Activated CD8-positive, alpha-beta memory T cell treated with anti-CD3 and anti-CD28 coated beads, Interleukin-2, amount 50 U/mL, for 24 hours (primary cell): ENCODE results near the gene DLGAP1.
A peak's percentile ranks its signal among the peaks of the same experiment; 100 is the strongest.

Experiments used
- DNase-seq: peaks from one replicate; pipeline ENCODE4 v3.0.0-alpha.2; 2020; ENCODE audit errors: extremely low read depth

Gene DLGAP1

DNA sequence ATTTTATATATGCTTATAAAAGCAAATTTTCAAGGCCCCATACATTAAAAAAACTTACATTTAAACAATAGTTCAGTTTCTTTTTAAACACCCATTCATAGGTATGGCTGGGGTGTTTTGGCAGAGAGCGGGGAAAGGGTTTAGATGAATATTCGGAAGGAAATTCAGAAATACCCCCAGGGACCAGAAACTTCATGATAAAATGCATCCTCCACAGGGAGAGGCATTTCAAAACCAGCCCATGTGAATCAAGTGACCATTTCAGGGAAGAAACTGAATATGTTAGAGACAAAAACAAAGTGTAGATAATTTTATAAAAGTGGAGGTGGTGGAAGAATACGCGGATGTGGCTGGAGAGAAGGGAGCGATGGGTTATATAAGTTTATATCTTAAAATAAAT, 678.0 kb downstream of the DLGAP1 start:
- no peak for DNase-seq

DNA sequence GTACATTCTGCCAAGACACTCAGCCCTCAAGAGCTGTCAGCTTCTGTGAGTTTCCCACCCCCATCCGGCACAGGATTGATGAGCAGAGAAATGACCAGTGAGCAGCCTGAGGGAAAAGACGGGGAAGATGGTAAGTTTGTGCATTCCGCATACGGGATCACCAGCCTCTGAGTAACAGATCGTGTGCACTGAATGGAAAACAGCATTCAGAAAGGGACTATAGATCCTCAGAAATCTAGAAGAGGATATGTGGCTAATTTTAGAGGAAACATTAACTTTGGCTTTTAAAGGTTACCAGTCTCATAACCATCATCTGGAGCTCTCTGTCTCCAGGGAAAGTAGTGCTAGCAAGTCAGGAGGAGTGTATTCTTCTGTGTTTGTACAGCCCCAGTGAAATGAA, 679.1 kb downstream of the DLGAP1 start:
- DNase-seq = no peak

DNA sequence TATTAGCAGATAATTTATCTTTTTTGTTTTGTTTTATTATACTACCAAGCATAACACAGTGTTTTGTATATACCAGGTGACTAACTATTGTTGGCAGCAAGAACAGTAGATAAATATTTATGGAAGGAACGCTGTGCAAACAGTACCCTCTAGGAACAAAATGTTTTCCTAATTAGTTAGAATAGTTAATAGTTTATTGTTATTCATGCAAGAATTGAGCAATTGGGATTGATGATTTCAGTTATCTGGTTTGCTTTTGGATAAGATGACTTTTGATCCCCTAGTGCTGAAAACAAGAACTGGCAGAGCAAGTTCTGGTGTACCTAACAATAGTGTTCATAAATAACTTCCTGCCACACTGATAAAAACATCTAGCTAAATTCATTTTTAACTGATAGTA, 681.8 kb downstream of the DLGAP1 start:
- DNase-seq = no peak

DNA sequence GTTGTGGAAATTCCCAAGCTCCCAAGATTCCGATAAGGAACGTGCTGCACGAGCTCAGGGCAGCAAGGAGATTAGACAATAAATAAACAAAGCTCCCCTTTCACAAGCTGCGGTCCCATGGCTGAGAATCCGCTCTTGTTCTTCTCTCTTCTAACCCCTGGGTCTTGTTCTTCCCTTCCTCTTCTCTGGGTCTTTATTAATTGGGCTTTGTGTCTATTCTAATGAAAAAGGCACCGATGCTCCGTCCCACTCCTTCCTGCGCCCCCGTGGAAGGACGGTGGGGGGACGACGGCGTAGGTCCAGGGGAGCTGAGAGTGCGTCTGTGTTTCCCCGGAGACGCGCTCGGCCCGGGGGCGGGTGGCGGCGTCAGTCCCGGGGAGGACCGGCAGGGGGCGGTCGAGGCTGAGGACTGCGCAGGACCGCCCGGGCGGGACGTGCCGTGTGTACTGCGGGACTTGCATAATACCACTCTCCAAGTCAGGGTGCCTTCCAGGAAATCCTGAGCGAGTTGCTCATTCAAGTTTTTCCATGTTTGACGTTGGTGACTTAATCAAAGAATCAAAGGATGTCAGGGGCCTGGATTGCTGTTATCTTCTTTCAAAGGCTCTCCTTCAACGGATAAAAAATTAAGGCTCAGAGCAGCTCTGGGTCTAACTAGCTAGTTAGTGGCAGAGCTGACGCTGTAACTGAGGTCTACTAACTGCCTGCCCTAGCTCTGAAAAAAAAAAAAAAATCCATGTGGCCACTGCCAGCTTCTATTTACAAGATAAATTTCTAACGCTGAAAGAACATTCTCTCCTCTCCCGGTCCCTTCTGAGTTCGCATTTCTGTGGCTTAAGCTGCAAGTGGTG, 683.8 kb downstream of the DLGAP1 start:
- peak; percentile 27 for DNase-seq

DNA sequence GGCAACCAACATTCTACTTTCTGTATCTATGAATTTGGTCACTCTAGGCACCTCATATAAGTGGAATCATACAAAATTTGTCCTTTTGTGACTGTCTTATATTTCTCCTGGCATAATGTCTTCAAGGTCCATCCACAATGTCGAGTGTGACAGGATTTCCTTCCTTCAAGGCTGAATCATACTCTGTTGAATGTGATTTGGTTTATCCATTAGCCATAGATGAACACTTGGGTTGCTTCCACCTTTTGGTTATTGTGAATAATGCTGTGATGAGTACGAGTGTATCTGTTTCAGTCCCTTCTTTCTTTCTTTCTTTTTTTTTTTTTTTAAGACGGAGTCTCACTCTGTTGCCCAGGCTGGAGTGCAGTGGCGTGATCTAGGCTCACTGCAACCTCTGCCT, 693.8 kb downstream of the DLGAP1 start:
- no peak for DNase-seq

DNA sequence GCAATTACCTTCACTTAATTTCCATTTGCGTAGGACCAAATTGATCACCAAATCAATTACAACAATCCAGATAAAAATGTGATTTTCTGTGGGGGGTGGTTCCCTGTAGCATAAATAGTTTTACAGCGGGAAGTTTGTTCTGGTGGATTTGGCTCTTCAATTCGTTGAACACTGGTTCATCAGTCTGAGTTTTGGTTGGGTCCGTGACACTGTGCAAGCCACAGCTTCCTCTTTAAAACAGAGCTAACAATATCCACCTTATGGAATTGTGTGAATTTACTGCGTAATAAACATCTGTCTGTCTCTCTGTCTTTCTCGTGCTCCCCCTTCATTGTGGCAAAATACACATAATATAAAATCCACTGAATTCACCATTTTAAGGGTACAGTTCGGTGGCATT, 694.4 kb downstream of the DLGAP1 start:
- no peak for DNase-seq

DNA sequence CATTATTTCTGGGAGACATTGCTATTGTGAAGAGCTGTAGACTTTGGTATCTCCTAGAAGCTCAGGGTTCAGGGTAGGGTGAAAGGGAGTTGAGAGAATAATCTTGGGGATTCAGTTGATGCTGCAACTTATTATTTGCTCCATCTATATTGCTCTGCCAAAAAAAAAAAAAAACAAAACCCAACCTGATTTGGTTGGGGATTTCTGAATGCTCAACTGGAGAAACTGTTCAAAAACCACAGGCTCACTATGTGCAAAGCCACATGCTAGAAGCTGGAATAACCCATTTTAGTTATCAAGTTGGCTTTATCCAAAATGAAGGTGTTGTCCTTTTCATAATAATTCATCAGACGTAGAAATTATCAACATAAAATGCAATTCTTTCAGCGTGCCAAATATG, 696.0 kb downstream of the DLGAP1 start:
- no peak for DNase-seq

DNA sequence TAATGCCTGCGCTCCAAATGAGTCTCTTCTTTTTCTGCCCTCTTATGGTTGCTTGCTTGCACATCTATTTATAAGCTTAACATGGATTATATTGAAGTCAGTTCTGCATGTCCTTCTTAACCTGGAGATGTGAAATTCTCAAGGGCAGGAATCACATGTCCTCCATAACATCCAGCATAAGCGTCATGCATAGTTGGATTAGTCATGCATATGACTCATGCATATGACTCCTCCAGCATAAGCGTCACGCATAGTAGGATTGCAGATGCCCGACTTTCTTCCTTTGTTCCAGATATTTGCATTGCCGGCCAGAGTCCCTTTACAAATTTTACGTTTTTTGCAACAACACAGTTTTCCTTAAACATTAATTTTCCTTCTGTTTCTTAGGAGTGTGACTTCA, 696.6 kb downstream of the DLGAP1 start:
- DNase-seq = no peak

DNA sequence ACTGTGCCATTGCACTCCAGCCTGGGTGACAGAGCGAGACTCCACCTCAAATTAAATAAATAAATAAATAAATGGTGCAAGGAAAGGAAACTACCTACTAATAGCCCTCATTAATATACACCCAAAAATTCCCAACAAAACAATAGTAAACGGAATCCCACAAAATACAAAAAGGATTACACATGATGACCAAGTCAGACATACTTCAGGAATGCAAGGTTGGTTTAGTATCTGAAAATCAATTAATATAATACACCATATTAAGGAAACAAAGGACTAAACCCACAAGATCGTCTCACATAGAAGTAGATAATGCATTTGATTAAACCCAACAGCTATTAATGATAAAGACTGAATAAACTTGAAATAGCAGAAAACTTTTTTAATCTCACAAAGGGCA, 697.7 kb downstream of the DLGAP1 start:
- no peak for DNase-seq

DNA sequence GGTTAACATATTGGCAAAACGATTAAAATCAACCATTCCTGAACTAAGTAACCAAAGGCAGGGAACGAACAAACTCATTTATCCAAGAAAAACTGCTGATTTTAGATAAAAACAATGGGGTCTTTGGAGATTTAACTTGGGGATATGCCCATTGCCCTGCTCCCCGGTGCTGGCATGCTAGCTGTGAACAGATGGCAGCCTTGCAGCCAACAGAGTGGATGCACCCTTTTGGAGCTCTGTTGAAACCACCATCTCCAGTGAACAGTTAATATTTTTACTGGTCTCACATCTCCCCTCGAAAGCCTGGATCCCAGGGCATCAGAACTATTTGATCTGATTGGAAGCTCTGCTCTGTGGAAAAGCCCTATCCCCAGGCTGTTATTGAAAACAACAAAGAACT, 702.0 kb downstream of the DLGAP1 start:
- no peak for DNase-seq

DNA sequence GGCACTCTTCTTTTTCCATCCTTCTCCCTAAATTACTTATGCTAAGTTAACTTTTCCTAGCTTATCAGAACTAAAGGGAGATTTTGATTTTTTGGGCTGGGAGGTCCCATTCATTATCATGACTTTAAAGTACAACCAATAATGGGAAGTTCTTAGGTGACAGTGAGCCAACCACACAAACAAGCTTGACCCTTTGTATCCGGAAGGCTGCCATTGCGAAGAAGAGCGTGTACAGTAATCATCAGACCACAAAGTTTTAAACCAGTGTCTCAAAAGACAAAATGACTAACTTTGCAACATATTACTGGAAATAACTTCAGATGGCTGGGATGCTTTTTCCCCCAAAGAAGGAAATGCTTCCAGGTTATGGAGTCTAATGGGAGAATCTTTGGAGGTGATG, 707.0 kb downstream of the DLGAP1 start:
- no peak for DNase-seq

DNA sequence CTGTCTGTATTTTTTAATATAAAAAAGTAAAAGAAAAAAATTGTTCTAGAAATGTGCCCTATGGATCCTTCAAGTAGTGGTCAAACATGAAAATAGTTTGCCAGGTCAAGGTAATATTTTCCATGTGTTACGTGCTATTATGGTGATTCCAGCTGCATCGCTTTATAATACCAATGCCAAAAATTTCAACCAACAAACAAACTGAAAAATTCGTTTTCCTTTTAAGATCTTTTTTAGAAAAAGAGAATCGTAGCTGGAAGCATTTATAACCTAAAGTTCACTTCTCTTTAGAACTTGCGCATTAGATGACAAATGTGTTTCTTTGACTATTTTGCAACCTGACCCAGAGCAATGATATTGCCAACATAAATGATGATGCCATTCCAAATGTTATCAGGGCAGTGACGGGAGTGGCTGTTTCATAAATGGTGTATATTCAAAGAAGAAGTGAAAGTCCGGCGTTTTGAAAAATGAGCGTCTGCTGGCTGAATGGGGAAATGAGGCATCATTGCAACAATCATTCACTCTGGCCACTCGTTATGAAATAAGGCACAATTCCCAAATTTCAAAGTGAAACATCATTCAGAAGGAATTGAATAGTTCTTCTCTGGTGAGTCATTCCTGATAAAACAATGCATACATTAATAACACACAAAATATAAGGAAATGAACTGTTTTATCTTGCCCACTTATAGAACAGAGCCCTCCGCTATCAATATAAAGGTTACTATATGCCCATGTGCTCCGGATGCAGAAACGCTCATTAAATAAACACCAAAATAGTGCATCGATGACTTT, 707.7 kb downstream of the DLGAP1 start:
- DNase-seq = no peak

DNA sequence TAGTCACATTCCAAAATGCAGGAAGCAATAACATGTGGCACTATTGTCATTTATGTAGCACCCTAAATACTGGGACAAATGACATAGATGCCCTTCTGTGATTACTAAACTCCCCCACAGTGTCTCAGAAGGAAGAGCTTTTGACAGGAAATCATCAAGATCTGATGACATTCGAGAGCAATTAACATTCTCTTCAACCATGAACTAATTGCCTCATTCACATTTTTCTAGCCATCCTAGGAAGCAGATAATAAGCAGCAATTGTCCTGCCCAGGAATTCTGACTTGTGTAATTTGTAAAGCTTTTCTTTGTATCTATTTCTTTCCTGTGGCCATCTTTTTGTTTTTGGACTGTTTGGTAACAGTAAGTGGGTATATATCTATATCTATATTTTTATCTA, 712.6 kb downstream of the DLGAP1 start:
- no peak for DNase-seq

DNA sequence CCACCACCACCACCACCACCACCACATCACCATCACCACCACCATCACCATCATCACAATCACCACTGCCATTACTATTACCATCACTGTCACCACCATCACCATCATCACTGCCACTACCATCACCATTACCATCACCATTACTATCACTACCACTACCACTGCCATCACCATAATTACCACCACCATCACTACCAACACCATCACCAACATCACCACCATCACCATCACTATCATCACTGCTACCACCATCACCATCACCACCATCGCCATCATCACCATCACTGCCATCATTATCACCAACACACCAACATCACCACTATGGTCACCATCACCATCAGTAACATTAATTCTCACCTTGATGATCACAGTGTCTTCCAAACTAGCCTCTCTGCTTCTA, 713.8 kb downstream of the DLGAP1 start:
- no peak for DNase-seq

DNA sequence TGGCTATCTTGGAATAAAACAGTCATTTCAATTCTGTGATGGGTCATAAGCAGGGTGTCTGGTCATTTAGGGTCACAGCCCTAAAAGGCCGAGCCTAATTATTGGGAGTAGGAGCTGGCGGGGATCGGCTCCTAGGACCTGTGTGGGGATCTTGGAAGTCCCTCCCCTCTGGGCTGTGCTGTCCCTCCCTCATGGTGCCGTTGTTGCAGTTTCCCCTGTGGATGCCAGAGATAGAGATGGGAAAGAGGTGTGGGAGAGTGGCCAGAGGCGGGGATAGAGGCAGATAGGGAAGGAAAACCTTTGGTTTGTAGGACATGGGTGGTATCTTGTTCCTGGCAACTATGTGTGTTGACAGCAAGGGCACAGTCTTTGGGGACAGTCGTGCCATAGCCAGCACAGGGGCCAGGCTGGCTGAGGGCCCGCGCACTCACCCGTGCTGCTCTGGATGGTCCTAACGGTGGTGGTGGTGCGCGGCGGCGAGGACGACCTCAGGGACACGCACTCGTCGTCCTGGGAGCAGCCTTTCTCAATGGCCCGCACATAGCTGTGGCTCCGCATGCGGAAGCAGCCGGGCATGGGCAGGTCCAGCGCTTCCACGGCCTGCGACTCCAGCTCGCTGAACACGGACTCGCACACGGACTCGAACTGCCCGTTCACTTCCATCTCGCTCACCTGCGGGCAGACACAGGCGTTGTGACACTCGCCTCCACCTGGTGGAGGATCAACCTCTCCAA, 726.2 kb downstream of the DLGAP1 start:
- DNase-seq = no peak

DNA sequence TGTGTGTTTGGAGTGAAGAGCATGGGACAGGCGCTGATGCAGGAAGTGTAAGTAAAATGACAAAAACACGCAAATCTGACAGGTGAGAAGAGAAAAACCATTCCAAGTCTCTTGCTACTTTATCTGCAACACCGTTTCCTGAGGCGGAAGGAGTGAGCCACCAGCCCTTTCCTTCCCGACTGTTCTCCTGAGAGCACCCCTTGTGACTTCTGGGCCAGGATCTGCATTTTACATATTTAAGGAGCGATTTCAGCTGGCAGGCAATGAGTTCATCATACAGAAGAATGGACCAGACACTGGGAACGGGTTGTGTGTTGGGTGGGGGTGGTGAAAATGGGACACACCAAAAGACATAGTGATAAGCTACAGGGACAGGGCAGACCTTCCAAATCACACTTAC, 727.8 kb downstream of the DLGAP1 start:
- no peak for DNase-seq

DNA sequence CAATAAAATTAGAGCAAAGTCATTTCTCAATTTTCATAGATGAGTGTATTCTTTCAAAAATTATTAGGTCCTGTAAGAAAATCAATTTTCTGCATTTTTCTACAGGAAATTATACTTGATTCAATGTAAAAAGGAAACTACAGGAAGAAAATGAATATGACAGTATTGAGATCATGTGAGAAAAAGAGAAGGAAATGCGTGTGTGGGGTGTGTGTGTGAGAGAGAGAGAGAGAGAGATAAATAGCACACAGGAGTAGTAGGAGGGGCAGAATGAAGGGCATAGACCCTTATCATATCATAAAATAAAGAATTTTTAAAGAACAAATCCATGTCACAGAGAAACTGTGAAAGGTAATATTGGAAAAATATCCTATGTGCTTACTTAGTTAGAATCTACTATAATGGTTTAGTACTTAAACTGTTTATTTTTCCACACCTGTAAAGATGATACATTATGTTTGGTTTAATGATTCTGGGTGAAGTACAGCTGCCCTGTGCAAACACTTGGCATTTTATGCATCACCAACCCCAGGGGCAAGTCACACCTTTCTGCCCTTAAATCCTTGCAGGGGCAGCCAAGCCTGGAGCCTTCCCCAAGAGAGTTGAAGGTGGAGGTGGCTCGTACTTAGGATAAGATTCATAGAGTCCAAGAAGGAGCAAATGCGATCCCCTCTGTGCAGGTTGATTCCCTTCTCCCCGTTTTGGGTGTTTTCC, 728.7 kb downstream of the DLGAP1 start:
- no peak for DNase-seq

DNA sequence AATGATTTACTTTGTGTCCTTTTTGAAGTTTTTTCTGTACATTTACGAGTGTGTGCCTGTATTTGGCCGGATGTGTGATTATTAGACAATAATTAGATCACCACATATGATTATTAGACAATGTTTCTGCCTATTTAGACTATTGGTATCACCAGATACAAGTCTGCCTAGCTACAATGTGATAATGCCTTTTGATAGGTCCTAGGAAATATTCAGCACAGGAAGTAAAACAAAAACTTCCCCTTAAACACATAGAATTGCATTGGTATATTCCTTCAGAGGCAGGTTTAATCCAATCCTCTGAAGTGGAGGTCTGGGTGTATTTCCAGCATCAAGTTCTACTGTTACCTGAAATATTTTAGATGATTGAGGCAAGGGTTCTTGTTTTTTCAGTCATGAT, 730.0 kb downstream of the DLGAP1 start:
- DNase-seq = no peak

DNA sequence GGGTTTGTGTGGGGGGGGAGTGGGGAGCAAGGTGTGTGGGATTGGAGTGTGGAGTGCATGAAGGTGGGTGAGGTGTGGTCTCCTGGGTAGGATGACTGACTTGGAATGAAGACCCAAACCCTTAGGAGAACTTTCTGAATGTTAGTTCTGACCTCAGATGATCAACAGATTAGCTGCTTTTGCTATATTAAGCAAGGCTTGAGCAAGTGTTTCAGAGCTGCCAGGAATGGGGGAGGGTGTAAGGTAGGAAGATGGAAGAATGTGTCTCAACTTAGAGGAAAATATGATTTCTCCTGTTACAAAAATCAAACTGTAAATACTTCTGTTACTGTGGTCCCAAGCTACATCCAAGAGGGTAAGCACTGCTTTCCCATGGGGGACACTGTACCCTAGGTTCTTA, 731.6 kb downstream of the DLGAP1 start:
- no peak for DNase-seq

DNA sequence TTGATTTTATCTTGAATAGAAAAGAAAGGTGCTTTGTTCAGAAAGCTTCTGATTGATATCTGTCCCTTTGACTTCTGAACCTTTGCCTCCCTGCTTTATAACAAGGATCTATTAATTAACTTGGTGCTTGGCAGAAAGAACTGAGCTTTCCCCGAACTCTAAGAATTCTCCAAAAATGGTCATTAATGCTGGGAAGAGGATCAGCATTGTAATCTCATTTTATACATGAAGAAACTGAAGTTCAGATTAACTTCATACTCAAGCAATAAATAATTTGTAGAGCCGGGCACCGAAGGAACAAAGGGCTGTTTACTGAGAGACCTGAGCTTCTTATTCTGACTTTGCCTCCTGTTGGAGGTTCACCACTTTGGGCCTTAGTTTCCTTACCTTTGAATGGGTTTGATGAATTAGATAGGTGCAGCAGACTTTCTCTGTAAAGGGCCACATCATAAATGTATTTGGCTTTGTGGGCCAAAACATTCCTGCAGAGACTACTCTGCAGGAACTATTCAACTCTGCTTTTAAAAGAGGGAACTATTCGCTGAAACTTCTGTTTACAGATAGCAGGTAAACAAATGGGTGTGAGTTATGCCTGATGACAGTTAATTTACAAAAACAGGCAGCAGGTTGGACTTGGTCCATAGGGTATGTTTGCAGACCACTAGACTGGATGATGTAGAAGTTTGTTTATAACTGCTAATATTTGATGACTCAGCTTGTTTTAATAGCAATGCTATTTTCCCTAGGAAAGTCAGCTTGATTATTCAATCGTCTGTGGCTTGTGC, 732.3 kb downstream of the DLGAP1 start:
- no peak for DNase-seq
